ENCODE measurements around the gene ILRUN.
A peak's percentile ranks its signal among the peaks of the same experiment; 100 is the strongest.
"Not testable (repeated sequence)": the region's sequence is repeated elsewhere in the genome, so short reads cannot be mapped to it uniquely, and the experiment has no call there.

Gene ILRUN

DNA sequence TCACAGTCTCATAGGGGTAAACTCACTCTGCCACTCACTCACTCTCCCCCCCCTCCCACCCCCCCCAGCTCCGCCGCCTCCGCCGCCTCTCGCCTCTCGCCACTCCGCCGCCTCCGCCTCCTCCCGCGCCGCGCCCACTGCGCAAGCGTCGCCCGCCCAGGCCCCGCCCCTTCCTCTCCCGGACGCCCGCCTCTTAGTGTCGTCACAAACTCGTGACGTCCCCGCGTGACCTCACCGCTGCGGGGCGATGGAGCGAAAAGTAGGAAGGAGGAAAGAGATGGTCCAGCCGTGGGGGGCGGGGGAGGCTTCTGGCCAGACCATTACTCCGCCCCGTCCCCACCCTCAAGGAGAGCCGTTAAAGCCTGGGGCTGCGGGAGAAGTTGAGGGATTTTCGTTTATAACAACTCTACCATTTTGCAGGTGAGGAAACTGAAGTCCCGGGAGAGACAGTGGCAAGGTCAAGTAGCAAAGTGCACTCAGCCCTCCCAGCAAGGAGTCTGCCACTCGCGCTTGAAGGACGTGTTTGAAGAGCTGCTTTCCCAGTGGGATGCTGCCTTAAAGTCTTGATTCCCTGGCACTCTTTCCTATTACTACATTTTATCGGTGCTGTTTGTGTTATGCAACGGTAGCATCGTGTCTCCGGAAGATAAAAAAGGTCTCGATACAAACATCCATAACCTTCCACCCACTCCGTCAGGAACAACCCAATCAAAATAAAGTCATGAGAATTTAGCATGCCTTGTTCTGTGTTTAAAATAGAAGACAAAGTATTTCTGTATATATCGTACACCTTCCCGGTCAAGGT lies at the start of gene ILRUN:
ILRUN (minus strand) TSS at position 29 of the 805 bp plus-strand sequence. CDS start 164 bp downstream, outside the sequence.
- DNase-seq (ENCODE audit: extremely low read depth in 1 of 2, low read depth in 1 of 2), result peak; percentile 91 to 96

DNA sequence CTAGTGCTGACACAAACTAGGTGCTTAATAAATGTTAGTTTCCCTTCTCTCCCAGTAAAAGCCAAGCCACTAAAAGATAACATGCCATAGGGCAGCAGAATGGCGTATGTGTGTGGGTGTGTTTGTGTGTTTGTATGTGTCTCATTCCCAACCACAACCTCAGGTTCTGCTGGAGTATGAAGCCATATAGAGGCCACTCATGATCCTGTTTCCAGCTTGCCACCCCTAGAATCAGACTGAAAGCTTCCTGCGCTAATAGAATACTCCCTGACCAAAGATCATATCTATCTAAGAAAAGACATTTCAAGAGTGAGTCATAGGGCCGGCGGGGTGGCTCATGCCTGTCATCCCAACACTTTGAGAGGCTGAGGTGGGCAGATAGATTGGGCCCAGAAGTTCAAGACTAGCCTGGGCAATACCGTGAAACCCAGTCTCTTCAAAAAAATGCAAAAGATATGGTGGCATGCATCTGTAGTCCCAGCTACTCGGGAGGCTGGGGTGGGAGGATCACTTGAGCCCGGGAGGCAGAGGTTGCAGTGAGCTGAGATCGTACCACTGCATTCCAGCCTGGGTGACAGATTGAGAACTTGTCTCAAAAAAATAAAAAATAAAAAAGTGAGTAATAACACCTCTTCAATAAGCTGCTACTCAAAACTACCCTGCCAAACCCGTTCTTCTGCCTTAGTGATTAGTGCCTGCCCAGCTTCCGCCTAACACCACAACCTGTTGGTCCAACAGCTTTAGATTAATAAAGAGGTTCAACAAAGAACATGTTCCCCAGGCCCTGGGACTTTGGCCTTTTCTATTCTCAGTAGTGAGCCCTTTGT lies 48.9 kb upstream of the ILRUN start:
- no peak for DNase-seq (ENCODE audit: extremely low read depth in 1 of 2, low read depth in 1 of 2)

DNA sequence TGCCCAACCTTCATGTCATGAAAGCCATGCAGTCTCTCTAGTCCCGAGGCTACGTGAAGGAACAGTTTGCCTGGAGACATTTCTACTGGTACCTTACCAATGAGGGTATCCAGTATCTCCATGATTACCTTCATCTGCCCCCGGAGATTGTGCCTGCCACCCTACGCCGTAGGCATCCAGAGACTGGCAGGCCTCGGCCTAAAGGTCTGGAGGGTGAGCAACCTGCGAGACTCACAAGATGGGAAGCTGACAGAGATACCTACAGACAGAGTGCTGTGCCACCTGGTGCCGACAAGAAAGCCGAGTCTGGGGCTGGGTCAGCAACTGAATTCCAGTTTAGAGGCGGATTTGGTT lies 47.7 kb upstream of the ILRUN start:
- DNase-seq (ENCODE audit: extremely low read depth in 1 of 2, low read depth in 1 of 2), result not testable (repeated sequence)

DNA sequence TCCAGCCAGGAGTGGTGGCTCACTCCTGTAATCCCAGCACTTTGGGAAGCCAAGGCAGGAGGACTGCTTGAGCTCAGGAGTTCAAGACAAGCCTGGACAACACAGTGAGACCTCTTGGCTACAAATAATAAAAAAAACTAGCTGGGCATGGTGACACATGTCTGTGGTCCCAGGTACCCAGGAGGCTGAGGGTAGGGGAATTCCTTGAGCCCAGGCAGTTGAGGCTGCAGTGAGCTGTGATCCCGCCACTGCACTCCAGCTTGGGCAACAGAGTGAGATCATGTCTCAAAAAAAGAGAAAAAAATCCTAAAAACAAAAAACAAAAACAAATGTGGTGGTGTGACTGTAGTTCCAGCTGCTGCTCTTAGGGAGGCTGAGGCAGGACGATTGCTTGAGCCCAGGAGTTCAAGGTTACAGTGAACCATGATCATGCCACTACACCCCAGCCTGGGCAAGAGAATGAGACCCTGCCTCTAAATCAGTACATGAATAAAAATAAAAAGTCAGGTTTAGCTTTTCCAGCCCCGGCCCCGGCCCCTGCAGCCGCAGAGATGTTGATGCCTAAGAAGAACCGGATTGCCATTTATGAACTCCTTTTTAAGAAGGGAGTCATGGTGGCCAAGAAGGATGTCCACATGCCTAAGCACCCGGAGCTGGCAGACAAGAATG lies 47.2 kb upstream of the ILRUN start:
- no peak for DNase-seq (ENCODE audit: extremely low read depth in 1 of 2, low read depth in 1 of 2)

DNA sequence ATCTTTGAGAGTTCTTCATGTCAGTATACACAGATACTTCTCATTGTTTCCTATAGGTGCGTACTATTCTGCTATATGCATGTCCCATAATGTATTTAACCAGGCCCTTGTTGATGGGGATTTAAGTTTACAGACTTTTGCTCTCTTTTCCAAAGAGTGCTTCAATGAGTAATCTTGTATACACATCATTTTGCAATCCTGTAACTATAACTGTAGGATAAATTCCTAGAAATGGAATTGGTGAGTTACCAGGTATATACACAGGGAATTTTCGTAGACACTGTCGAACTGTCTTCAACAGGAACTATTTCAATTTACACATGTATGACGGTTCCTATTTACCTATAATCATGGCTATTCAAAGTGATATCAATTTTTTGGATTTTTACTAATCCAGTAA lies 45.5 kb upstream of the ILRUN start:
- no peak for DNase-seq (ENCODE audit: extremely low read depth in 1 of 2, low read depth in 1 of 2)

DNA sequence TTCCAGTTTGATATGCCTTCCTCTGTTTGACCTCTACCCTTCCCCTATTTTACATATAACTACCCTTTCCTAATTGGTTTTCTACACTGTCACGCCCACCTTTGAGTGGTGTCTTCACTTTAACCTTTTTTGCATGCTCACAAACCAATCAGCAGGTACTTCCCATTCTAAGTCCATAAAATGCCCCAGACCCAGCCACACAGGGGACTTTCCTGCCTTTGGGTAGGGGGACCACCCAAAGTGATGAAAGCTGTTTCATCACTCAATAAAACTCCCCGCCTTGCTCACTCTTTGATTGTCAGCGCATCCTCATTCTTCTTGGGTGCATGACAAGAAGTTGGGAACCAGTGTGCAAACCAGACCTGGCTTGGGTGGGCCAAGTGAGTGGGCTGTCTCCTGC lies 40.3 kb upstream of the ILRUN start:
- DNase-seq (ENCODE audit: extremely low read depth in 1 of 2, low read depth in 1 of 2), result no peak

DNA sequence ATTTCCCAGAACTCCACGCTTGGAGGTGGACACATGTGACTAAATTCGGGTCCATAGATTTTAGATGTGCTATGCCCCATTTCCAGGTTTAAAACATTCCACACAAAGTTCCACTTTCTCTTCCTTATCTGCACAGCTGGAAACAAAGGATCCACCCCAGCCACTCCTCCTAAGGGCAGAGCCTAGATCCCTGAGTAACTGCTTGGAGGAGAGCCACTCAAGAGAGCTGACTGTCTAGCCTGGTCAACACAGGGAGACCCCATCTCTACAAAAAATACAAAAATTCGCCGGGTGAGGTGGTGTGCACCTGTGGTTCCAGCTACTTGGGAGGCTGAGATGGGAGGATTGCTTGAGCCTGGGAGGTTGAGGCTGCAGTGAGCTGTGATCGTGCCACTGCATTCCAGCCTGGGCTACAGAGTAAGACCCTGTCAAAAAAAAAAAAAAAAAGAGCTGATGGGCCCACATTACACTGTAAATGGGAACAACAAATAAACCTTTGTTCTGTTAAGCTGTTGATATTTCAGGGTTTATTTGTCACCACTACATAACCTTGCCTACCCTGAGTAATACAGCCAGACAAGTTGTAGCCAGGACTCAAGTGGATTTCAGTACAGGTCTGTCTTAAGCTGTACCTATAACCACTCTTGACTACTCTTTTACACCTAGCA lies 35.0 kb upstream of the ILRUN start:
- no peak for DNase-seq (ENCODE audit: extremely low read depth in 1 of 2, low read depth in 1 of 2)

DNA sequence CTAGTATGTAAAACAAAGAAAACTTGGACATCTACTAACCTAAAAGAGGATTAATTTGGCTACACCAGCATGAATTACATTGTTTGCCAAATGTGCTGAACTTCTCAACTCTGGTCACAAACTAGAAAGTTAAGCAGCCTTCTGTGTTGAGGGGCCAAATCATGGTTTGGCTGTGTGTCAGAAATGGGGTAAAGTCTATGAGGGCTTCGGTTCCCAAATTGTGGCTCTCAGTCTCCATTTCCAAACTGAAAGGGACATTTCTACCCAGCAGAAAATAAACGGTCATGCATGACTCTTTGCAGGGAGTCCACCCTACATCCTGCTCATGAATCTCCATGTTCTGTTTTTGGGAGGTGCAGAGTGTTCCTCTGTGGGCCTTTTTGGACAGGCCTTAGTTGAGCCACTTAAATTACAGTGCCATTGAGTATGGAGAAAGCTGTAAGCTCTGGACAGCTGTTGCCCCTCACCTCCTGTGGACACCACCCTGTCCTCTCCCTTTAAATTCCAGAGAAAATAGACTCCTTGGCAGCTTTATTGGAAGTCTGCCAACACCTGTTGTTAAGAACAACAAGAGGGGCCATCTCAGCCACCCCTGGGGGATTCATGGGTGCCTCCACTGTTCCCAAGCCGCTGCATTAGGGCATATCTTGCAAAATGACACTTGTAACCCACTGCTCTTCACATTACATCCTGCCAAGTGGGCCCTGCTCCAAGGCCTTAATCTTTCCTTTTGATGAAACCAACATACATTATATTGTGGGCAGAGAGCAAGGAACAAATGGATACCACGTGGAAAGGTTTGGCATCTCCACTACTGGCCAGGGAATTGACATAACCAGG lies 33.3 kb upstream of the ILRUN start:
- no peak for DNase-seq (ENCODE audit: extremely low read depth in 1 of 2, low read depth in 1 of 2)

DNA sequence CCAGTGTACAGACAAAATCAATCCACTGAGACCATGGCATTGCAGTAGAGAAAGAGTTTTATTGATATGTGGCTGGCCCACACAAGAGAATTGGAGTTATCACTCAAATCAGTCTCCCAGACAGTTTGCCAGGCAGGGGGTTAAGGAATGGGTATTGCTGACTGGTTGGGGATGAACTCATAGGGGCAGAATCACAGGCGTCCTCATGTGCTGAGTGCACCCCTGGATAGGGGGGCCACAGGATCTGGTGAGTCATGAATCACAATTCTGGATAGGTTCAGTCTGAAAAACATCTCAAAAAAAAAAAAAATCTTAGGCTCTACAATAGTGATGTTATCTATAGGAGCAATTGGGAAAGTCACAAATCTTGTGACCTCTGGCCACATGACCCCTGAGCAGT lies 29.5 kb upstream of the ILRUN start:
- DNase-seq (ENCODE audit: extremely low read depth in 1 of 2, low read depth in 1 of 2), result no peak

DNA sequence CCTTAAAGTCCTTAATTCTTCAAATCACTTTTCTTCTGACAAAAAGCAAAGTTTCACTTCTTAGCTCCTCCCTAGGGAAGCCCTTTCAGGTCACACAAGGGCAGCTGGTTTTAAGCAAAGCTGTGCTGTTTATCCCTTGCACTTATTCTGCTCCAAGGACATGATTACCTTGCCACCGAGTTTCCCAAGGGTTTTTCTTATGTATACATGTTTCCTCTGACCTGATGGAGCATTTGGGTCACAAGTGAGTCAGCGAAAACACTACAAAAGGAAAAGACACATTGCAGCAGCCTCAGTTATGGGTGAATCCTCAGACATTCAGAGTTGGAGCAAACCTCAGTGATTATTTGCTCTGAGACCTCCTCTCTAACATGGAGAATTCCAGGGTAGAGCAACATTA lies 26.6 kb upstream of the ILRUN start:
- DNase-seq (ENCODE audit: extremely low read depth in 1 of 2, low read depth in 1 of 2), result no peak

DNA sequence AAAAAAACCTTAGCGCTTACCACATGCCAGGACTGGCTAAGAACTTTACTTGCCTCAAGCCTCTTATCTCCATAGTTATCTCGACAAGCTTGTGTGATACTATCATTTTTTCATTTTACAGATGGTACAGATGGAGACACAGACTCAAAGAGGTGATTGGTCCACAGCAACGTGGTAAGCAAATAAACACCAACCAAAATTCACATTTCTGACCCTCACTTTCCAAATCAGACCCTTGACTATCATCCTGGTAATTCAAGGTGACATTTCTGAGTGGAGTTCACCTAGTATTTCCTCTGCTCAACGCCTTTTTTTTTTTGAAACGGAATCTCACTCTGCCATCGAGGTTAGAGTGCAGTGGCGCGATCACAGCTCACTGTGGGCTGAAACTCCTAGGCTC lies 25.9 kb upstream of the ILRUN start:
- no peak for DNase-seq (ENCODE audit: extremely low read depth in 1 of 2, low read depth in 1 of 2)

DNA sequence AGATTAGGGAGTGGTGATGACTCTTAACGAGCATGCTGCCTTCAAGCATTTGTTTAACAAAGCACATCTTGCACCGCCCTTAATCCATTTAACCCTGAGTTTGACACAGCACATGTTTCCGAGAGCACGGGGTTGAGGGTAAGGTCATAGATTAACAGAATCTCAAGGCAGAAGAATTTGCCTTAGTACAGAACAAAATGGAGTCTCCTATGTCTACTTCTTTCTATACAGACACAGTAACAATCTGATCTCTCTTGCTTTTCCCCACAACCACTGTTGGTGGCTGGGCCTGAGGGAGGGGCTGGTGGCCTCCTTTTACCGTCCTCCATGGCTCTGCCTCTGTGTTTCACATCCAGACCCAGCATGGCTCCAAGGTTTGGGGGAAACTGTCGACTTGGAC lies 23.6 kb upstream of the ILRUN start:
- not testable (repeated sequence) for DNase-seq (ENCODE audit: extremely low read depth in 1 of 2, low read depth in 1 of 2)

DNA sequence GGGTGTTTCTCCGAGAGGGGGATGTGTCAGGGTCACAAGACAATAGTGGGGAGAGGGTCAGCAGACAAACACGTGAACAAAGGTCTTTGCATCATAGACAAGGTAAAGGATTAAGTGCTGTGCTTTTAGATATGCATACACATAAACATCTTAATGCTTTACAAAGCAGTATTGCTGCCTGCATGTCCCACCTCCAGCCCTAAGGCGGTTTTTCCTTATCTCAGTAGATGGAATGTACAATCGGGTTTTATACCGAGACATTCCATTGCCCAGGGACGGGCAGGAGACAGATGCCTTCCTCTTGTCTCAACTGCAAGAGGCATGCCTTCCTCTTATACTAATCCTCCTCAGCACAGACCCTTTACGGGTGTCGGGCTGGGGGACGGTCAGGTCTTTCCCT lies 23.1 kb upstream of the ILRUN start:
- not testable (repeated sequence) for DNase-seq (ENCODE audit: extremely low read depth in 1 of 2, low read depth in 1 of 2)

DNA sequence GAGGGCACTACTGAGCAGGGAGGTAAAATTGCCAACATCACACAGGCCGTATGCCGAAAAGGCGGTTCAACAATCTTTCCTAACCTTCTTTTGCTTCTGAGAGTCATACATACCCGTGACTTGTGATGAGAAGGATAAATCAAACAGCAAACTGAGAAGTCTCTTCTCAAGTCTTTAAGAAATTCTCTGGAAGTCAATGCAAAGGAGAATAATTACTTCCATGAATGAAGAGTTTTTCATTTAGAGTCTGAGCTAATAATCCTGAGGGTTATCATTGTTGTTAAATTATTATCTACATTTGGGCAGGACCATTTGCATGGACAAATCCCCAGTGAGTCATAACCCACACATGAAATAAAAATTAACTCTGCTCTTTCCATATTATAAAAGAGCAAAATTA lies 22.4 kb upstream of the ILRUN start:
- no peak for DNase-seq (ENCODE audit: extremely low read depth in 1 of 2, low read depth in 1 of 2)

DNA sequence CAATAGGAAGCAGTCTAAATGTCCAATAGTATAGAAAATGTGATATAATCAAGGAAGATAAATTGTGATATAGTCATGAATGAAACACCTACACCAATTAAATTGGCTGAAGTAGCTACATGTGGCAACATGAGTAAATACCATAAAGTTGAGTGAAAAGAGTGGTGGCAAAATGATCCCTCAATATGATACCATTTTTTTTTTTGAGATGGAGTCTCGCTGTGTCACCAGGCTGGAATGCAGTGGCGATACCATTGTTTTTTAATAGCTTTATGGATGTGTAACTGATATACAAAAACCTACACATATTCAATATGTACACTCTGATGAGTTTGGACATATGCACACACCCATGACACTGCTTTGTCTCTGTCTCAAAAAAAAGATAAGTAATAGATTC lies 20.9 kb upstream of the ILRUN start:
- DNase-seq (ENCODE audit: extremely low read depth in 1 of 2, low read depth in 1 of 2), result no peak

DNA sequence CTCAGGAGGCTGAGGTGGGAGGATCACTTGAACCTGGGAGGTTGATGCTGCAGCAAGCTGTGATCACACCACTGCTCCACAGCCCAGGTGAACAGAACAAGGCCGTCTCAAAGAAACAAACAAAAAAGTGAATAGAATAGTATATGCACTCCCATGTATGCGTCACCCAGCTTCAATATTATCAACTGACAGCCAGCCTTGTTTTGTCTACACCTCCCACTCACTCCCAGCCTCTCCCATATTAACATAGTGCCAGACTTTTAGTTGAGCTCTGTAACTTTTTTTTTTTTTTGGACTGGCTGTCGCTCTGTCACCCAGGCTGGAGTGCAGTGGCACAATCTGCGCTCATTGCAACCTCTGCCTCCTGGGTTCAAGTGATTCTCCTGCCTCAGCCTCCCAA lies 18.1 kb upstream of the ILRUN start:
- no peak for DNase-seq (ENCODE audit: extremely low read depth in 1 of 2, low read depth in 1 of 2)

DNA sequence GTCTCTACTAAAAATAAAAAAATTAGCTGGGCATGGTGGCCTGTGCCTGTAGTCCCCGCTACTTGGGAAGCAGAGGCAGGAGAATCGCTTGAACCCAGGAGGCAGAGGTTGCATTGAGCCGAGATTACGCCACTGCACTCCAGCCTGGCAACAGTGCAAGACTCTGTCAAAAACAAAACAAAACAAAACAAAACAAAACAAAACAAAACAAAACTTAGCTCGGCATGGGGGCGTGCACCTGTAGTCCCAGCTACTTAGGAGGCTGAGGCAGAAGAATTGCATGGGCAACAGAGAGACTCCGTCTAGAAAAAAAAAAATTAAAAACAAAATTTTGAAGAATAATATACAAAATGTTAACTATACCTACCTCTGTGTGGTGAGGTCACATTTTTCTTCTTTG lies 16.3 kb upstream of the ILRUN start:
- DNase-seq (ENCODE audit: extremely low read depth in 1 of 2, low read depth in 1 of 2), result not testable (repeated sequence)

DNA sequence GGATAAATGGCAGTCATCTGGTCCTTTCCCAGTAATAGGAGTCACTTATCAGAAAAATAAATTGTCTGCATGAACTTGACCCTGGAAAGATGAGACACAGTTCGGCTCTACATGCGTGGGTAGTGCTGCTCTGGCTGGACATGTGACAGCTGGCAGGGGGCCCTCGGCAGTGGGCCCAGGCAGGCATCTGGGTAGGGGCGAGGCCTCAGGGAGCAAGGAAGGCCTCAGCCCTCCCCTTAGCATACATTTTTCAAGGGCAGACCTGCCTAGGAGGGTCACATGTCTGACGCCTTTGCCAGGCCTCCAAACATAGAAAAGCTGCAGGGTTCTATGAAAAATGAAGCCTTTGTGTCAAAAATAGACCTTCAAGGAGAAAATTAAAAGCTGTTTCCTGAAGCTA lies 12.8 kb upstream of the ILRUN start:
- no peak for DNase-seq (ENCODE audit: extremely low read depth in 1 of 2, low read depth in 1 of 2)

DNA sequence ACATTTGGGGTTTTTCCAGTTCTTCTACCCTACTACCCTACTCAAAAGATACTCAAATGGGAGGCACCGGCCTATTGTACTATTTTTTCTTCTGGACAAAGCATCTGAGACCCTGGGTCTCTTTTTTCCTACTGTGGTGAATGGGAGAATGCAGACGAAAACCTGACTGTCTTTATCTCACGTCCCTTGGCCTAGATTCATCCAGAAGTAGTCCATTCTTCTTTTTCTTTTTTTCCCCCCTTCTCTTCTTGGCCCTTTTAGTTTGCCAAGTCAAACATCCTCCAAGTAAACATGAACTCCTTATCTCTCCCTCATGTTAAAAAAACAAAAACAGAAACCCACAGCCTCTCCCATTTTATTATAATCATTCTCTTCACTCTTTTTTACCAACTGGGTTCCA lies 8.7 kb upstream of the ILRUN start:
- DNase-seq (ENCODE audit: extremely low read depth in 1 of 2, low read depth in 1 of 2), result no peak

DNA sequence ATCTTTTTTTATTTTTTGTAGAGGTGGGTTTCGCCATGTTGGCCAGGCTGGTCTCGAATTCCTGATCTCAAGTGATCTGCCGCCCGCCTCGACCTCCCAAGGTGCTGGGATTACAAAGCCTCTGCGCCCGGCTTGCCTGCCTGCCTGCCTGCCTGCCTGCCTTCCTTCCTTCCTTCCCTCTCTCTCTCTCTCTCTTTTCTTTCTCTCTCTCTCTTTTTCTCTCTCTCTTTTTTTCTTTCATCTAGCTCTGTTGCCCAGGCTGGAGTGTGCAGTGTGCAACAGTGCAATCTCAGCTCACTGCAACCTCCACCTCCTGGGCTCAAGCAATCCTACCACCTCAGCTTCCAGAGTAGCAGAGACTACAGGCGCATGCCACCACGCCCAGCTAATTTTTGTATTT lies 4.6 kb upstream of the ILRUN start:
- DNase-seq (ENCODE audit: extremely low read depth in 1 of 2, low read depth in 1 of 2), result no peak

Data from activated CD8-positive, alpha-beta memory T cell treated with anti-CD3 and anti-CD28 coated beads for 1 hour (primary cell).